Cardiac fibroblast (primary cell): ENCODE results near the gene LRRC46.

ENCODE experiments used
- DNase-seq, 2 donors: peaks; one replicate each; pipeline versions ENCODE4 v3.0.0 to v3.0.0-alpha.2; 2010; ENCODE audit warnings: low read depth in 2 of 2
- H3K4me3 ChIP-seq, 2 donors: replicated peaks in 1 of 2; 1 replicate in 1 of 2; 2 replicates in 1 of 2; pipeline ENCODE4 v1.5.1; 2011; ENCODE audit warnings: low read depth in 2 of 2, low read length in 2 of 2, mild to moderate bottlenecking in 2 of 2, moderate library complexity in 1 of 2
- TF ChIP-seq, protein P1 (sequence below): IDR thresholded peaks from one replicate; pipeline ENCODE4 v1.5.1; 2011; ENCODE audit warnings: low read depth, mild to moderate bottlenecking, low read length, inconsistent platforms

The LRRC46 gene

DNA sequence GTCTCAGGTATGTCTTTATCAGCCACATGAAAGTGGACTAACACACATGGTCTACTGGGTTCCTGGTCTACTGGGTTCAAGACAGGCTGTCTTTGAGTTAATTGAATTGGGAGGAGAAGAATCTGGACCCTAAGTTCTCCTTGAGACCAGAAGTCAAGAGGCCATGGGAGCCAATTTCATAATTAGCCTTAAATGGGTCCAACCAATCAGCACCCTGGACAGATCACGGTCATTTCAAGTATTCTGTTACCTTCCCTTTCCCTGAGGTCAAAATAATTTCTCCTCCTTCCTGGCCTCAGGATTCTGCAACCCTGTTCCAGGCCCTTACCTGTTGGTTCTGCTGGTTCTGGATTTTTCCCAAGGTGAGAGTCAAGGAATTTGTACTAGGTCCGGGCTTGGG lies 33.7 kb upstream of the LRRC46 start:
- peak in 1 of 2 donors; percentile 22 for DNase-seq
- H3K4me3 ChIP-seq, result no peak overlapping the region
- TF ChIP-seq, protein P1, sequence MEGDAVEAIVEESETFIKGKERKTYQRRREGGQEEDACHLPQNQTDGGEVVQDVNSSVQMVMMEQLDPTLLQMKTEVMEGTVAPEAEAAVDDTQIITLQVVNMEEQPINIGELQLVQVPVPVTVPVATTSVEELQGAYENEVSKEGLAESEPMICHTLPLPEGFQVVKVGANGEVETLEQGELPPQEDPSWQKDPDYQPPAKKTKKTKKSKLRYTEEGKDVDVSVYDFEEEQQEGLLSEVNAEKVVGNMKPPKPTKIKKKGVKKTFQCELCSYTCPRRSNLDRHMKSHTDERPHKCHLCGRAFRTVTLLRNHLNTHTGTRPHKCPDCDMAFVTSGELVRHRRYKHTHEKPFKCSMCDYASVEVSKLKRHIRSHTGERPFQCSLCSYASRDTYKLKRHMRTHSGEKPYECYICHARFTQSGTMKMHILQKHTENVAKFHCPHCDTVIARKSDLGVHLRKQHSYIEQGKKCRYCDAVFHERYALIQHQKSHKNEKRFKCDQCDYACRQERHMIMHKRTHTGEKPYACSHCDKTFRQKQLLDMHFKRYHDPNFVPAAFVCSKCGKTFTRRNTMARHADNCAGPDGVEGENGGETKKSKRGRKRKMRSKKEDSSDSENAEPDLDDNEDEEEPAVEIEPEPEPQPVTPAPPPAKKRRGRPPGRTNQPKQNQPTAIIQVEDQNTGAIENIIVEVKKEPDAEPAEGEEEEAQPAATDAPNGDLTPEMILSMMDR, result no peak

DNA sequence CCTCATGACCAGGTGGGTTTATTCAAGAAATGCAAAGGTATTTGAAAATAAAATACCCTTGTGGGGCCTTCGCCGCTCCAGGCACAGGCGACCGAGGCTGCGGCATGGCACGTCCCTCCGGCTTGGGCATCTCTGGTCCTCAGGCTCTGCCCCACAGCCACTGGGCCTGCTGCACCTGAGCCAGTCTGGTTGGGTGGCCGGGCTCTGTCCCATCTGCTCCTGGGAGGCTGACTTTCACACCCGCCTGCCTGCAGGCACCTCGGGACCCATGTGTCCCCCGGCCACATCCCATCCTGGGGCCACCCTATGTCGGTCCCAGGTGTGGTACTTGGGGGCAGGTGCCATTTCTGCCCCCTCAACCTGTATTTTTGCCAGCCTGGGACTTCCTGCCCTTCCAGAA lies 30.8 kb upstream of the LRRC46 start:
- no peak for DNase-seq
- H3K4me3 ChIP-seq, result no peak overlapping the region
- TF ChIP-seq, protein P1, result no peak

DNA sequence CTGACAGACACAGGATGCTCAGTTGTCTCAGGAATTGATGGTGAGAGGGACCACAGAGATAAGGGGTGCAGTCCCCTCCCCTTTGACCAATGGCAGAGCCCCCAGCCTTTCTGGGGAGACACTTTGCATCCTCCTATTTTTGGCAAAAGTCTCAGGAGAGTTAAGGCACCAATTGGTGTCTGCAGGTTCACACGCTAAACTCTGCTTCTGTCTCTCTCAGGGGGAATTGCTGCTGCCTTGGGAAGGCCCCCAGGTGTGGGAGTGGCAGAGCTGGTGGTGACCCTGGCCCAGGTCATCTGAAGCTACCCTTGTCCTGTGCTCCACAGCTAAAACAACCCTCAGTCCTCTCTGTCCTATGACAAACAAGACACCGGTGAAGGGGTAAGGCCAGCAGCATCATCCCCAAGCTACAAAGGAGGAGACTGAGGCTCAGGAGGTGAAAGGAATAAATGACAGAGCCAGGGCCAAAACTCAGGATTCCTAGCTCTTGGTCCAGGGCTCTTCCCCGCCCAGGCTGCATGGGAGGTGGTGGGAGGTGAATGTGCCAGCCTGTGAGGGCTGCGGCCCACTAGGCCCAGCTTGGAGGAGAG lies 30.2 kb upstream of the LRRC46 start:
- no peak for DNase-seq
- no peak overlapping the region for H3K4me3 ChIP-seq
- TF ChIP-seq, protein P1, result no peak

DNA sequence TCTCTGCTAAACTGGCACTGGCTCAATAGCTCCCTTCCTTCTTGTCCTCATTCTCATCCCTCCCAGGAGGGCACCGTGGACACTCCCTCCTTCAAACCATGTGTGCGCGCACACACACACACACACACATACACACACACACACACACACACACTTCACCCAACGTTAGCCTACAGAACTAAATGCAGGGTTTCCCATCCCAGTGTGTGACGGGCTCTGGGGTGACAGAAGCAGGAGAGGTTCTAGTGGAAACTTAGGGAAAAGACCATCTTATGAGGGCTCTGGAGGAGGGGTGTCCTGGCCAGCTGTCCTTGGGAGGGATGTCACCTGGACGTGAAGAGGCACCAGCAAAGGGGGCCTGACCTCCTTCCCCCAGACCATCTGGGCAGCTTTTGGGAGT lies 29.6 kb upstream of the LRRC46 start:
- no peak for DNase-seq
- H3K4me3 ChIP-seq, result no peak overlapping the region
- TF ChIP-seq, protein P1, result no peak

DNA sequence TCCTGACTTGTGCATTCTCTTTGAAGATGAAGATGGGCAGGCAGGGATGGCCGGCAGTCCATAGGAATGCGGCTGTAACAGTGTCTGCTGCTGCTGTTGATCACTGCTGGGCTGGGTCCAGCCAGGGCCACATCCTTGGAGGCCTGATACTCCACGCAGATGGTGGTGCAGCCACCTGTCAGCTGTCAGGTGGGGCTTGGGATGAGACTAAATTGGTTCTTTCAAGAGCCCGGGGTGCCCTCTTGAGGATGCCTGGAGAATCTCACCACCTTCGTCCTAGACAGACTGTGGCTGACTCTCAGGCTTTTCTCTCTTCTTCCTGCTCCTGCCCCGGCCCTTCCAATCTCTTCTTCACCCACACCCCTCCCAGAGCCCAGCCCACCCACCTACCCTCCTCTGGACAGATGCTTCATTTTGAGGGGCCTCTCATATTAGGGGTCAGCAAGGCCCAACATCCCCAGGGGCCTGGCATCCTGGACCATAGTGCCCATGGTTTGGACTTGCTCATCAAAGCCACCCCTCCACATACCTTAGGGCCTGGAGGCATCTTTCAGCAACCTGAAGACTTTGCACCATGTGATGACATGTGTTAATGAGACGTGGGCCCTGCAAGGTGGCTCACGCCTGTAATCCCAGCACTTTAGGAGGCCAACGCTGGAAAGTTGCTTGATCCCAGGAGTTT lies 29.0 kb upstream of the LRRC46 start:
- peak; percentile 59 to 66 for DNase-seq
- TF ChIP-seq, protein P1, result peak; percentile 58
- no peak overlapping the region for H3K4me3 ChIP-seq

DNA sequence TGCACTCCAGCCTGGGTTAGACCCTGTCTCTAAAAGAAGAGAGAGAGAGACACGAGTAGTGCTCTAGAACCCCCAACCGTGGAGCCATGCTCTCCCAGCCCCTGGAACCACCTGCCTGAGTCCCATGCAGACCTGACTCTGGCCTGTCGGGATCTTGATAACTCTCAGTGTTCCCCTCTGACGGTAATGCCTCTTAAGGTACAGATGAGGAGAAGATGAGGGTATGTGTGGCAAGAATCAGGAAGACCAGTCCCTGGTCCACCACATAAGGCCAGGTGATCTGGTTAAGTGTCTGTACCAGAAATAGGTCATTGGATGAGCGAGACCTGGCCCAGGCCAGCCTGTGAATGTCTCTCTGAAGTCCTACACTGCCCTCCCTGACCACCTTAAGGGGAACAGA lies 28.3 kb upstream of the LRRC46 start:
- DNase-seq, result no peak
- TF ChIP-seq, protein P1, result no peak
- no peak overlapping the region for H3K4me3 ChIP-seq

DNA sequence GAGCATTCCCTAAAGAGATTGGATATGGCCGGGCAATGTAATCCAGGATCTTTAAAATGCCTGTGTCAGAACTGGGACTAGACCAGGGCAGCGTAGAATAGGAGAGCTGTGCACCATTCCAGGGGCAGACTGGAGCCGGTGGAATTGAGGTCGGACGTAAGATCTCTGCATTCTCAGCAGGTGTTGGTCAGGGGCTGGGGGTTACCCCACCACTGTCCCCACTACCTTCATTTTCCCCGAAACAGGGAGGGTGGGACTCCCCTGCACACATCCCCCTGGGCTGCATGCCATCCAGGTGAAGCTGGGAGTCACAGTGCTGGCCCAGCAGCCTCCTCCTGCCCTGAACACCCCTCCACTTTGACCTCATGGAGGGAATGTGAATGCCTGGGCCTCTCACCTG lies 27.7 kb upstream of the LRRC46 start:
- TF ChIP-seq, protein P1, result no peak
- DNase-seq, result no peak

More for the DNA sequence above, 27.7 kb upstream of the LRRC46 start:
- no peak overlapping the region for H3K4me3 ChIP-seq
